GM19438 (cell line): Measurements from ENCODE around the gene RBM10.

Experiments used
- ATAC-seq: cut with Tn5 transposase; IDR thresholded peaks from one replicate; pipeline ENCODE4 v1.9.1; 2021; ENCODE audit warnings: low read depth; ENCODE audit not compliant: unreplicated experiment

RBM10 gene

DNA sequence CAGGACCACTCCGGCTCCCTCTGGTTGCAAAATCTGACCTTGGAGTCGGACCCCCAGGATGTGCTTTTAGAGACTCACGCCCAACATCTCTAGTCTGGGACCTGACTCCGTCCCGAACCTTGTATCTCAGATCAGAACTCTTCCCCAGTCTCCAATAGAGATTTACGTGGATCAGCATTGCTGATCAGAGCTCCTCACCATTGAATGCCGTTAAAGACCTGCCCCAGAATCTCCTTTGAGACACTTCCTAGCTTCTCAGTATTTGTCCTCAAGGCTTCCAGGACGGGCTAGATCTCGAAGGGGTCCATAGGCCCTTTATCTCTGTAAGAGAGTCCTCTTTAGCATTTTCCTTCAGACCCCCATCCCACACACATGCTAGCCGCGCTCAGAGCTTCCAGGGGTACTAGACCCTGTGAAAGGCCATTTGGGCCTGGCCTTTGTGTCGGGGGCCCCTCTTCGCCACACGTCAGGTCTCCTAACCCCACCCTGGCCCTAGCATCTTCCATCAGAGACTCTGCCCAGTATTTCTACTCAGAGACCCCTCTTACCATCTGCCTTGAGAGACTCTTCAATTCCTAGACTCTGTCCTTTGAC is 49.3 kb downstream of the RBM10 start:
- no peak for ATAC-seq

DNA sequence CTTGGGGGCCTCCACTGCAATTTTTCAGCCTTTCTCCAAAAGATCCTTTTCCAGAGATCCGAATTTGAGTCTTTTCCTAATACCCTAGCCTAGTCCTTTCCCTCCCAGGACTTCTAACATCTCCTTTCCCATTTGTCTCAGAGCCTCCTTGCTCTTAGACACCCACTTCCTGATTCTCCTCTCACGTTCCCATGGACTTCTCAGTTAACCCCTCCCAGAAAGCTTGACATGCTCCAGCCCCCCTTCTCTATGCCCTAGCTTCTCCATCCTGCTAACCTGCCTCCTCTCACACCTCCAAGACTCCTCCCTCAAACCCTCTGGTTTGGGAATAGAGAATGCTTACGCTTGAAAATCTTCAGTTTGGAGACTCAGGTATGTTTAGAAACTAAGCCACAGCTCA is 51.1 kb downstream of the RBM10 start:
- no peak for ATAC-seq

DNA sequence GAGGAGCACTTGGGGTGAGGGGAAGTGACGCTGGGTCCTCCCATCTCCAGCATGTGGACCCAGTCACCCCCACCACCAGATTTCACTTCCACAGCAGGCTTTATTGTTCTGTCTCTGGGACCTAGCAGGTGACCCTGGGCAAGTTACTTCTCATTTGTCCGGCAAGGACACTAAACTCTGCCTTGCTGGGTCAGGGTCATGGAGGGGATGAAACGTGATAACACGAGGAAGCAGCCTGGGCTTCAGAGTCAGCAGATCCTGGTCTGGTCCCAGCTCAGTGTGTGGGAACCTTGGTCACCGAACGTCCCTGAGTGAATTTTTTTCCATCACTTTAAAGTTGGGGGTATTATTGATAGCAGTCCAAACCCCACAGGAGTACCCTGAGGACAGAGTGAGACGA is 52.5 kb downstream of the RBM10 start:
- ATAC-seq: no peak

DNA sequence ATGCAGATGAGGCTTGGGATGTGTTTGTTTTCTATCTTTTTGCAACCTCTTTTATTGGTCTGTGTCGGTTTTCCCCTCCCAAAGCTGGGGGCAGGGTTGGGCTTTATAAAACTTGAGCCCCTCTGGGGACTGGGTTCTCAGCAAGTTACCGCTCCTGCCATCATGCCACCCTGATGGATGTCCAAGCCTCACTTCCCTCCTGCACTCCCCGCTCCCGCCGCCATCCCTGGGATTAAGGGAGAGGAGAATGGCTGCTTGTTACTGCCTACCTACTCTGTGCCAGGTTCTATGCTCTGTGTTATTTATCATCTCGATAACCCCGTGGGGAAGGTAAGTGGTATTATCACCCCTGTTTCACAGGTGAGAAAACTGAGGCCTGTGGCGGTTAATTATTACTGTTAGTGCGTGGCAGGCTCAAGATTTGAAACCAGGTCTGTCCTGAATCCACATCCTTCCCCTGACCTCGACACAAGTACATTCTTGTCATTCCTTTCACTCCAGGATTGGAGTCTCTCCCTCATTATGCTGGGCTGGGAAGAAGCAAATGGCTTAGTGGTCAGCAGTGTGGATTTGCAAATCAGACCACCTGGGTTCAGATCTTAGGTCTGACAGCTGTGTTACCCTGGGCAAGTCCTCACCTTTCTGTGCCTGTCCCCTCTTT is 53.1 kb downstream of the RBM10 start:
- ATAC-seq: no peak

DNA sequence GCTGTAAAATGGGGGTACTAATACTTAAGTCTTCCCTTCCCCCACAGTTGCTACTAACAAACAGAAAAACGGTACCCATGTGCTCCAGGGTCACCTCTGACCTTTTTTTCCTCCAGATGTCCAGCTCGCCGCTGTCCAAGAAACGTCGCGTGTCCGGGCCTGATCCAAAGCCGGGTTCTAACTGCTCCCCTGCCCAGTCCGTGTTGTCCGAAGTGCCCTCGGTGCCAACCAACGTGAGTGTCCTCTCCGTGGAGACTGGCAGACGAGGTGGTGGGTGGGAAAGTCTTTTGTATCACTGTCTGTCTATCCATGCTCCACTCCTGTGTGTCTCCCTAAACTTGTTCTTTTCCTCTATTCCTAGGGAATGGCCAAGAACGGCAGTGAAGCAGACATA is 53.7 kb downstream of the RBM10 start:
- no peak for ATAC-seq

DNA sequence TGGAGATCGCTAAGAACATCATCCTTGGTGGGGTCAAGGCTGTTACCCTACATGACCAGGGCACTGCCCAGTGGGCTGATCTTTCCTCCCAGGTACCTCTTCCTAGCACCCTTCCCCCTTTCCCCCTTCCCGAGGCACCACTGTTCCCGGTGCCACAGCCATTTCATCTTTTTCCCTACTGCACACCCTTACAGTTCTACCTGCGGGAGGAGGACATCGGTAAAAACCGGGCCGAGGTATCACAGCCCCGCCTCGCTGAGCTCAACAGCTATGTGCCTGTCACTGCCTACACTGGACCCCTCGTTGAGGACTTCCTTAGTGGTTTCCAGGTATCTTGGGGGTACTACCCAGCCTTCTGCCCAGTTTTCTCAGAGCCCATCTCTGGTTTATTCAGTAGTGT is 54.3 kb downstream of the RBM10 start:
- no peak for ATAC-seq

DNA sequence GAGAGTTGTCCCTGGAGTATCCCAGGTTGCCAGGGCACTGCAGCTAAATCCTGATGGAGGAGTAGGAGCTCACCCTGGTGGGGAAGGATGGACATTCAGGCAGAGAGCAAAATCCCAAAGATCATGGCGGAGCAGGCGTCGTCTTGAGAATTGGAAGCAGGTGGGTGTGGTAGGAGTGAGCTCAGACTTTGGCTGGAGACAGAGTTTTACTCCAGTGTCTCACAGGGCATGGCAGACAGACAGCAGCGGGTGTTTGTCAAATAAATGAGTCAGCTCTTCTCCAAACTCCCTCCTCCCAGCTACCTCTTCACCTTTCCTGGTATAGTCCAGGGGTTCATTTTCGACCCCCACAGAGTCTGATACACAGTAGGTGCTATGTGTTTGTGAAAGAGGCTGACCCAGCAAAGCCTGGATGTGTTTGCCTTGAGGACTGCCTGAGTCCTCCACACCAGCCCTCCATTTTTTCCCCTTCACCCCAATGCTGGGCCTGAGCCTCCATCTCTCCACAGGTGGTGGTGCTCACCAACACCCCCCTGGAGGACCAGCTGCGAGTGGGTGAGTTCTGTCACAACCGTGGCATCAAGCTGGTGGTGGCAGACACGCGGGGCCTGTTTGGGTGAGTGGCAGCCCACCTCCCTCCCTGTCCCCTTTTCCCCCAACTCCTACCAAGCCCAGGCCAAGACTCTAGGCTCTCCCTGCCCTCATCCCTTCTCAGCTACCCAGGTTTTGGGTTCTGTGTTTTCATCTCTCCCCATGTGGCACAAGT is 55.5 kb downstream of the RBM10 start:
- ATAC-seq: no peak

DNA sequence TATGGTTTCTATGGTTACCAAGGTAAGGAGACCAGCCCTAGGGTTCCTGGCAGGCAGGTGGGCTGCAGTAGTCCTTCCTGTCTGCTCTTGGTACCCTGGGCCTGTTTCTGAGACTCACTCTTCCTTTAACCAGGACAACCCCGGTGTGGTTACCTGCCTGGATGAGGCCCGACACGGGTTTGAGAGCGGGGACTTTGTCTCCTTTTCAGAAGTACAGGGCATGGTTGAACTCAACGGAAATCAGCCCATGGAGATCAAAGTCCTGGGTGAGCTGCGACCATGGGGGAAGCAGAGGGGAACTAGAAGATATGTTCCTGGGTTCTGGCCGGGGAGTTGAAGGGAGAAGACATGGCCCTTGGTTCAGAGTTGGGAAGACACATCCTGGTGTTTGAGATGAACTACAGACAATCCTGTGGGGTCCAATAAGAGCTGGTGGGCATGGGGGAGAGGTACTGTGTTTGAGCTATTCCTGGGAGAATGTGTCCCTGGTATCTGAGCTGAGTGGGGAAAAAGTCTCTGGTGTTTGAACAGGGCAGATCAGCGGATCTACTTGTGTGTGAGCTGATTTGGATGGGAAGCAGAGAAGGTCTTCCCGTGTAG is 56.4 kb downstream of the RBM10 start:
- ATAC-seq: no peak

DNA sequence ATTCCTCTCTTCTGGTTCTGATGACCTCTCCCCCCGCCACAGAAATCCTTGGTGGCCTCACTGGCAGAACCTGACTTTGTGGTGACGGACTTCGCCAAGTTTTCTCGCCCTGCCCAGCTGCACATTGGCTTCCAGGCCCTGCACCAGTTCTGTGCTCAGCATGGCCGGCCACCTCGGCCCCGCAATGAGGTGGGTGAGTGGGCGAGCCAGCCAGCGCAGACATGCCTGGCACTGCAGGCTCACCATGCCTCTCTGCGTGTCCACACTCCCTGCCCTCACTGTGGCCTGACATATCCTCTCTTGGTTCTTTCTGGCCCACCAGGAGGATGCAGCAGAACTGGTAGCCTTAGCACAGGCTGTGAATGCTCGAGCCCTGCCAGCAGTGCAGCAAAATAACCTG is 57.3 kb downstream of the RBM10 start:
- ATAC-seq: no peak

DNA sequence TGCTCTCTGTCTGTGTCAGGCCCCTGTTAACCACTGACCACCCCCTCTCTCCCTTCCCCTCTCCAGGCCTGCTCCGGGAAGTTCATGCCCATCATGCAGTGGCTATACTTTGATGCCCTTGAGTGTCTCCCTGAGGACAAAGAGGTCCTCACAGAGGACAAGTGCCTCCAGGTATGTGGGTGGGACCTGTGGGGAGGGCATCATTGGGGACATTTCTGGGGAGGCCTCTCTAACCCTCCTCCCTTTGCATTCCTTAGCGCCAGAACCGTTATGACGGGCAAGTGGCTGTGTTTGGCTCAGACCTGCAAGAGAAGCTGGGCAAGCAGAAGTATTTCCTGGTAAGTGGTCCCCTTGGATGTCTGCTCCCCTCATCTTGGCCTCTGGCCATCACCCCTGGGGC is 57.9 kb downstream of the RBM10 start:
- ATAC-seq: no peak

DNA sequence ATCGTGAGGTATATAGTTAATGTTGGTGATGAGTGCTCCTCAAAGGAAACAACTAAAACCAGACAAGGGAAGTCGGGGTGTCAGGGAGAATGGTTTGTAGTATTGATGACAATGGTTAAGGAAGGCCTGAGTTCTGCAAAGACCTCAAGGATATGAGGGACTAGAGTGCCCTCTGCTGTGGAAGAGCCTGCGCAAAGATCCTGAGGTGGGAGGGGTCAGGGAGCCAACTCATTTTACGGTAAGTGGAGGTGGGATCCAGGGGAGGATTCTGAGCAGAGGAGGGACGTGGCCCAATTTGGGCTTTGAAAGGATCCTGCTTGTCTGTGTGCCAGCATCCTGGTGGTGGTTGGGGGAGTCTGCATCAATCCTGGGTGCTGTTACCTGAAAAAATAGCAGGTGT is 59.9 kb downstream of the RBM10 start:
- ATAC-seq: no peak

DNA sequence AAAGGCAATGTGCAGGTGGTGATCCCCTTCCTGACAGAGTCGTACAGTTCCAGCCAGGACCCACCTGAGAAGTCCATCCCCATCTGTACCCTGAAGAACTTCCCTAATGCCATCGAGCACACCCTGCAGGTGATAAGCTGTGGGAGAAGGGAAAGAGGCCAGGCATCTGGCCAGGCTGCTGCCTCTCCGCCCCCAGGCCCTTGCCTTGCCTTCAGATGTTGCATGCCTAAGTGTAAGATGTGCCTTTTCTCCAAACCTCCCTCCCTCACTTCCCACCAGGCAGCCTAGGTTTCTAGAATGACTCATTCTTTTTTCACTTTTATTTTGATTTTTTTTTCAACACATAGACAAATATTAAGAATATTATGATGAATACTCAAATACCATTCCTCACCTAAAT is 61.3 kb downstream of the RBM10 start:
- no peak for ATAC-seq

DNA sequence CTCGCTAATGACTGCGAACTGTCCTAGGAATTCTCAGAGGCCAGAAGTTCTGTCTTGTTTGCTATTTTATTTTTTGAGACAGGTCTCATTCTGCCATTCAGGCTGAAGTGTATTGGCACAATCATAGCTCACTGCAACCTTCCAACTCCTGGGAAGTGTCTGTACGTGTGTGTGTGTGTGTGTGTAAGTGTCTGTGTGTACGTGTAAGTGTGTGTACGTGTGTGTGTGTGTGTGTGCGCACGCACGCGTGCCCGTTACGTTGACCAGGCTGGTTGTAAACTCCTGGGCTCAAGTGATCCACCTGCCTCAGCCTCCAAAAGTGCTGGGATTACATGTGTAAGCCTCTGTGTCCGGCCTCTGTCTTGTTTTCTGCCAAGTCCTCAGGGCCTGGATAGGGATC is 63.1 kb downstream of the RBM10 start:
- ATAC-seq: no peak

DNA sequence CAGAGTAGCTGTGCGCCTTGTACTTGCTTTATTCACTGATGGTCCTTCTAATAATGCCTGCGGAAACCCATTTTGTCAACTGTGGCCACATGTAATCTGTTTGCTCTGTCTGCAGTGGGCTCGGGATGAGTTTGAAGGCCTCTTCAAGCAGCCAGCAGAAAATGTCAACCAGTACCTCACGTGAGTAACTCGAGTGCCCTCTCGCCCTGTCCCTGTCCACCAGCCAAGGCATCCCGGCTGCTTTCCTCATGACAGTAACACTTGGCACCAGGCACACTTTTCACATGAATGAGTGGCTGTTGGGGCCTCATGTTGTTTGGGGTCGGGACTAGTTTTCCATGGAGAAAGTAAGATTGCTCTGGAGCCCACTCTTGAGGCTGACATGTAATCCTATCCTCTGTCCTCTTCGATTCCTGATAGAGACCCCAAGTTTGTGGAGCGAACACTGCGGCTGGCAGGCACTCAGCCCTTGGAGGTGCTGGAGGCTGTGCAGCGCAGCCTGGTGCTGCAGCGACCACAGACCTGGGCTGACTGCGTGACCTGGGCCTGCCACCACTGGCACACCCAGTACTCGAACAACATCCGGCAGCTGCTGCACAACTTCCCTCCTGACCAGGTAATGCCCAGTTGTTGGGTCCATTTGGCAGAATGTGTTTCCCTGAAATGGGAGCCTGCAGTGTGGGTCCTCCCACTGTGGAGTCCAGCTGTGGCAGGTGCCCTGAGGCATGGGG is 64.7 kb downstream of the RBM10 start:
- no peak for ATAC-seq

DNA sequence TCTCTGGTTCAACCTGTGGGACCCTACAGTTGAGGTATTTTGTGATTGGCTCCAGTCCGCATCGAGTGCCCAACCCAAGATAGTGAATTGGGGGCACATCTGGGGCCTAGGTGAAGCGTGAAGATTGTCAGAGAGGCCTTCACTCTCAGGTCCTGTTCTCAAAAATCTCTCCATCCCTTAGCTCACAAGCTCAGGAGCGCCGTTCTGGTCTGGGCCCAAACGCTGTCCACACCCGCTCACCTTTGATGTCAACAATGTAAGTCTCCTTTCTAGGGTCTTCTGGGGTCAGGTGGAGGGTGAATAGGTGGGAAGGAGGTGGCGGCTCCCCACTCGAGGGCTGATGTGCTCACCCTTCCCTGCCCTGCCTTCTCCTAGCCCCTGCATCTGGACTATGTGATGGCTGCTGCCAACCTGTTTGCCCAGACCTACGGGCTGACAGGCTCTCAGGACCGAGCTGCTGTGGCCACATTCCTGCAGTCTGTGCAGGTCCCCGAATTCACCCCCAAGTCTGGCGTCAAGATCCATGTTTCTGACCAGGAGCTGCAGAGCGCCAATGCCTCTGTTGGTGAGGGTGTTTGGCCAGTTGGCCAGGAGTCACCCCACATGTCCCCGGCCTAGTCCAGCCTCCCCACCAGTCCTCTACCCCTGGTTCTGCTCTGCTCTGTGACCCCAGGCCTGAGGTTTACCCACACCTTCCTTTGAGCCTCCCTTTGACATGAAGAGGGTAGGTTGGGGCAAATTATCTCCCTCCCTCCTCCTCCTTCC is 65.8 kb downstream of the RBM10 start:
- ATAC-seq: no peak

DNA sequence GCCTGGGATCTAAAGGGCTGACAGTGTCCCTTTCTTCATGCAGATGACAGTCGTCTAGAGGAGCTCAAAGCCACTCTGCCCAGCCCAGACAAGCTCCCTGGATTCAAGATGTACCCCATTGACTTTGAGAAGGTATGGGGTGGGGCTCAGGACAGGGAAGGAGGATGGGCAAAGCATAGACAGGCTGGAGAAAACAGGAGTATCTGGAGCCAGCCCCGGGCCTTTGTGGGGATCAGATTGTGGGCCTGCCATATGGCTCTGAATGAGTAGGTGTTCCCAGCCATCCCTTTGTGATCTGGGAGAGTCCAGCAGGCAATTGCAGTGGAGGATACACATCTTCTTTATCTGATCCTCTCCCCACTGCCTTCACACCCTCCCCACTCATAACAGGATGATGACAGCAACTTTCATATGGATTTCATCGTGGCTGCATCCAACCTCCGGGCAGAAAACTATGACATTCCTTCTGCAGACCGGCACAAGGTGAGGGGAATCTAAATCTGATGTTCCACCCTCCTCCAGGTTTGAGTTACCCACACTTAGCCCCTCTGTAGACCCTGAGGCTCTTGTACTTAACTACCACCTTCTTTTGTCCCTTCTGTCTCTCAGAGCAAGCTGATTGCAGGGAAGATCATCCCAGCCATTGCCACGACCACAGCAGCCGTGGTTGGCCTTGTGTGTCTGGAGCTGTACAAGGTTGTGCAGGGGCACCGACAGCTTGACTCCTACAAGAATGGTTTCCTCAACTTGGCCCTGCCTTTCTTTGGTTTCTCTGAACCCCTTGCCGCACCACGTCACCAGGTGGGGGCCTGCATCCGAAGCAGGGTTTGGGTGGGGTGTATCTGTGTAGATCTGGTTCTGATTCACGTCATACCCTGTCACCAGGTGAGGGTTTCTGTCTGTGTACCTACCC is 67.6 kb downstream of the RBM10 start:
- ATAC-seq: no peak

DNA sequence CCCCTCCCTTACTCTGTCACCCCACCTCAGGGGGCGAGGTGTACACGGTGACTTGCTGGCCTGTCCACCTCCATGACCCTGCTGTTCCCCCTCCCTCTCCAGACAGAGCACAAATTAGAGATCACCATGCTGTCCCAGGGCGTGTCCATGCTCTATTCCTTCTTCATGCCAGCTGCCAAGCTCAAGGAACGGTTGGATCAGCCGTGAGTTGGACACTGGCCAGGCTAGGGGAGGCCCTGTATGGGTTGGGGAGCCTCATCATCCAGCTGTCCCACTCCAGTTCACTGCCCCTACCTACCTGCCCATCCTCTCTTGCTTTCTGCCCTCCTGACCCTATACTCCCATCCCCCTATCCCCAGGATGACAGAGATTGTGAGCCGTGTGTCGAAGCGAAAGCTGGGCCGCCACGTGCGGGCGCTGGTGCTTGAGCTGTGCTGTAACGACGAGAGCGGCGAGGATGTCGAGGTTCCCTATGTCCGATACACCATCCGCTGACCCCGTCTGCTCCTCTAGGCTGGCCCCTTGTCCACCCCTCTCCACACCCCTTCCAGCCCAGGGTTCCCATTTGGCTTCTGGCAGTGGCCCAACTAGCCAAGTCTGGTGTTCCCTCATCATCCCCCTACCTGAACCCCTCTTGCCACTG is 69.5 kb downstream of the RBM10 start:
- ATAC-seq: no peak

DNA sequence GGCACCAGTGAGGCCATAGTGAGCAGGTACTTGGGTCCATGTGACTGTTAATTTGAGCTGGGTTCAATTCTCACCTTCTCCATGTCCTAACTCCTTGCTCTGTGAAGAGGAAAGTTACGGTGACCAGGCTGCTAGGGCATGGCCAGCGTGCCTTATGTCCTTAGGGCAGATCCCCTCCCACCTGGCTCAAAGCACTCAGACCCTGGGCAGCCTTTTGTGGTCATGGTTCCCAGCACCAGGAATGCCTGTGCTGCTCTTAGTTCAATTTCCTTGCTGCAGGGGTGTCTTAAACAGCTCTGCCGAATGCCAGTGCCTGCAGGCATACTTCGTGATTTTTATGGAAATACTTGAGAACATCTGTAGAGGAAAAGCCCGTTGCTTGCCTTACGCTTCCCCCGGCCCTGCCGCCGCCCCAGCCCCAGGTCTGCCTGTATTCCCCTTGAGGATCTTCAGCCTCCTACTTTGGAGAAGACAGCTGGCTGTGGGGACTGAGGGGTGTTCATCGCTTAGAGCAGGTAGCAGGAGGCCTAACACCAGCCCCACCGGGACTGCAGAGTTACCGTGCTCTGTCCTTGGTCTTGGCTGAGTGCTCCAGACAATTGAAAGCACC is 70.4 kb downstream of the RBM10 start:
- ATAC-seq: no peak
